Testis (tissue), 3 donors: ENCODE measurements around the gene DPEP1. TPM values are rescaled to one million over a fixed set of nuclear protein-coding genes. Genes with fewer than 3 reads are reported as not detected.

Experiments used
- DNase-seq: peaks from one replicate; pipeline ENCODE4 v3.0.0-alpha.2; 2019
- H3K27ac ChIP-seq, 2 donors: fragments of 200-600 bp; sonication (generic); one replicate each; pipeline ENCODE4 v1.5.1; 2019
- H3K27me3 ChIP-seq: fragments of 200-600 bp; sonication (generic); one replicate; pipeline ENCODE4 v1.5.1; 2019
- H3K36me3 ChIP-seq: fragments of 200-600 bp; sonication (generic); one replicate; pipeline ENCODE4 v1.5.1; 2017; ENCODE audit warnings: low read depth; ENCODE audit errors: missing control alignments
- H3K4me1 ChIP-seq: fragments of 200-600 bp; sonication (generic); one replicate; pipeline ENCODE4 v1.5.1; 2019
- H3K4me3 ChIP-seq, 2 donors: fragments of 200-600 bp; sonication (generic); one replicate each; pipeline ENCODE4 v1.5.1; 2017 to 2019
- H3K9me3 ChIP-seq: fragments of 200-600 bp; sonication (generic); one replicate; pipeline ENCODE4 v1.5.1; 2017
- POLR2A ChIP-seq: fragments of 450-650 bp; IDR thresholded peaks from one replicate; pipeline ENCODE4 v1.6.1; 2017; ENCODE audit warnings: antibody characterized with exemption, mild to moderate bottlenecking, moderate library complexity
- WGBS, 2 donors: methylation state at CpG; one replicate each; pipeline ENCODE4 v1.1.5; 2018; 5-methylcytosine and 5-hydroxymethylcytosine counted together
- intact Hi-C: fragments of 100-400 bp; cut with DNase I; formaldehyde crosslinking; loops from one replicate; pipeline ENCODE4 v1.15.1; 2023; ENCODE audit warnings: low total_unique reads
- polyA plus RNA-seq: library from polyadenylated mRNA; stranded (reverse); fragments of 350-450 nt; fragmentation: Illumina TruSeq; extraction: RNeasy Lipid Tissue Mini Kit (QIAGEN cat#74804); gene quantifications from one replicate; pipeline ENCODE4 v1.2.3, GENCODE V29; 2014; ENCODE audit warnings: low read depth, low replicate concordance; ENCODE audit not compliant: insufficient read depth
- total RNA-seq, 2 donors: library from RNA; depleted of rRNA; stranded (reverse); fragments of >200 nt; gene quantifications; one replicate each; pipeline ENCODE4 v1.2.3, GENCODE V29; 2016
- TF ChIP-seq, protein P1 (sequence below), 3 experiments: fragments of 450-650 bp in 2 of 3; fragments of 200-600 bp in 1 of 3; sonication (generic) in 1 of 3; IDR thresholded peaks; one replicate each; pipeline ENCODE4 v1.5.1; 2016 to 2019; ENCODE audit warnings: antibody characterized with exemption in 3 of 3, mild to moderate bottlenecking in 2 of 3, moderate library complexity in 1 of 3

The DPEP1 gene
- total and polyA plus RNA-seq, 3 donors from 2014 or later = 105 to 256 (median 125) TPM

DNA sequence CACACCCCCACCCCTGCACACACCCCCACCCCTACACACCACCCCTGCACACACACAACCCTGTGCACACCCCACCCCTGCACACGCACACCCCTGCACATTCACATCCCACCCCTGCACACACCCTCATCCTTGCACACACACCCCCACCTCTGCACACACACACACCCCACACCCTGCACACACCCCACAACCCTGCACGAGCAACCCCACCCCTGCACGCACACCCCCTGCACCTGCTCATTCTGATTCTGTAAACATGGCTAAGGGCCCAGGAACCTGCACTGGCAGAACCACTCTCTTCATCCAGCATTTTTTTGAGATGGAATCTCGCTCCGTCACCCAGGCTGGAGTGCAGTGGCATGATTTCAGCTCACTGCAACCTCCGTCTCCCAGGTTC, 25.9 kb downstream of the DPEP1 start:
- no peak for TF ChIP-seq POLR2A
- TF ChIP-seq, protein P1, sequence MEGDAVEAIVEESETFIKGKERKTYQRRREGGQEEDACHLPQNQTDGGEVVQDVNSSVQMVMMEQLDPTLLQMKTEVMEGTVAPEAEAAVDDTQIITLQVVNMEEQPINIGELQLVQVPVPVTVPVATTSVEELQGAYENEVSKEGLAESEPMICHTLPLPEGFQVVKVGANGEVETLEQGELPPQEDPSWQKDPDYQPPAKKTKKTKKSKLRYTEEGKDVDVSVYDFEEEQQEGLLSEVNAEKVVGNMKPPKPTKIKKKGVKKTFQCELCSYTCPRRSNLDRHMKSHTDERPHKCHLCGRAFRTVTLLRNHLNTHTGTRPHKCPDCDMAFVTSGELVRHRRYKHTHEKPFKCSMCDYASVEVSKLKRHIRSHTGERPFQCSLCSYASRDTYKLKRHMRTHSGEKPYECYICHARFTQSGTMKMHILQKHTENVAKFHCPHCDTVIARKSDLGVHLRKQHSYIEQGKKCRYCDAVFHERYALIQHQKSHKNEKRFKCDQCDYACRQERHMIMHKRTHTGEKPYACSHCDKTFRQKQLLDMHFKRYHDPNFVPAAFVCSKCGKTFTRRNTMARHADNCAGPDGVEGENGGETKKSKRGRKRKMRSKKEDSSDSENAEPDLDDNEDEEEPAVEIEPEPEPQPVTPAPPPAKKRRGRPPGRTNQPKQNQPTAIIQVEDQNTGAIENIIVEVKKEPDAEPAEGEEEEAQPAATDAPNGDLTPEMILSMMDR (IDR thresholded peaks at IDR 0.05) = no peak
- no peak for DNase-seq
- Histone ChIP-seq H3K27me3 (no peaks in the 10 kb centered on the region), H3K9me3 (no peaks in the 10 kb centered on the region), H3K4me3 (no peak overlapping the region), H3K36me3 (no peaks in the 10 kb centered on the region), H3K27ac (no peak overlapping the region), H3K4me1 (peaks cover 10% of the 10 kb centered on the region)
- intact Hi-C loops = no loop called here
- 87 to 94% methylated on average over 6 of the region's 6 CpGs for WGBS, 2 donors

DNA sequence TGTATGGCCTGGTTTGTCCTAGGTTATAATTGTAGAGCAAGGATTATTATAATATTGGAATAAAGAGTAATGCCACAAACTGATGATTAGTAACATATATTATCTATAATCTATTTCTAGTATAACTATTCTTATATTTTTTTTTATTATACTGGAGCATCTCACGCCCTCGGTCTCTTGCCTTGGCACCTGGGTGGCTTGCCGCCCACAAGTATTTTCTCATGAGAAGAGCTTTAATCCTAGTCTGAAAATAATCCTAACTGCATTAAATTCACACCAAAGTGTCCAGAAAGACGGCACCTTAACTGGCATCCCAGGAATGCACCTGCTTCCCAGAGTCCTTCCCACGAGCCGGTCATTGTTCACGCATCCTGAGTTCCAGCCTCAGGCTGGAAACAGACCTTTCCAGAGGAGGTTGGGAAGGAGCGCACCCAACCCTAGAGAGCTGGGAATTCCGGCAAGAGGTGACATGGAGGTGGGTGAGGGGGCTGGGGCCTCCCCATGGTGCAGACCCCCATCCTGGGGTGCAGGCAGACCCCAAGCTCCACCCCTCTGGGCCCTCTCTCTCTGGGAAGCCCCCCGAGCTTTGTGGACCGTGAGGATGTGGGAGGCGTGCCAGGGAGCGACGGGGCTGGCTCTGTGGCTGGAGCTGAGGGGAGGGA, 28.1 kb downstream of the DPEP1 start:
- intact Hi-C loops = no loop called here
- DNase-seq = no peak
- Histone ChIP-seq H3K4me1 (peaks cover 10% of the 10 kb centered on the region), H3K27ac (peak overlapping the region in 1 of 2 donors; percentile 41), H3K27me3 (no peaks in the 10 kb centered on the region), H3K36me3 (no peaks in the 10 kb centered on the region), H3K9me3 (no peaks in the 10 kb centered on the region), H3K4me3 (no peak overlapping the region)
- WGBS, 2 donors = 40 to 41% methylated on average over 8 to 14 of the region's 14 CpGs
- TF ChIP-seq, protein P1 (IDR thresholded peaks at IDR 0.05) = no peak

DNA sequence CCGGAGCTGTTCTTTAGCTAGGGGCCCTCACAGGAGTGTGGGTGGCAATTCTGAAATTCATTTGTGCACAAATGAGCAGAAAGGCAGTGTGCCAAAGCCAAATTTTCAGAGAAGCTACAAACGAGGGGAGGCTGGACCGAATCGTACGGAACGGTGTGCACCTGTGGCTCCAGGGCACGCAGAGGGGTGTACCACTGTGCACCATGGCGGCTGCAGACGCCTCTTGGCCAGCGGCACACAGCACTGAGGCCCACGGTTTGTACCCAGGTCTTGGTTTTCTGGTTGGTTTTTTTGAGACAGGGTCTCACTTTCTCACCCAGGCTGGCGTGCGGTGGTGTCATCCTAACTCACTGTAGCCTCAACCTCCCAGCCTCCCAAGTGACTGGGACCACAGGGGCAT, 29.1 kb downstream of the DPEP1 start:
- peaks cover 10% of the 10 kb centered on the region for H3K4me1 ChIP-seq
- intact Hi-C loops = no loop called here
- WGBS, 2 donors = 64 to 83% methylated on average over 11 to 13 of the region's 13 CpGs

DNA sequence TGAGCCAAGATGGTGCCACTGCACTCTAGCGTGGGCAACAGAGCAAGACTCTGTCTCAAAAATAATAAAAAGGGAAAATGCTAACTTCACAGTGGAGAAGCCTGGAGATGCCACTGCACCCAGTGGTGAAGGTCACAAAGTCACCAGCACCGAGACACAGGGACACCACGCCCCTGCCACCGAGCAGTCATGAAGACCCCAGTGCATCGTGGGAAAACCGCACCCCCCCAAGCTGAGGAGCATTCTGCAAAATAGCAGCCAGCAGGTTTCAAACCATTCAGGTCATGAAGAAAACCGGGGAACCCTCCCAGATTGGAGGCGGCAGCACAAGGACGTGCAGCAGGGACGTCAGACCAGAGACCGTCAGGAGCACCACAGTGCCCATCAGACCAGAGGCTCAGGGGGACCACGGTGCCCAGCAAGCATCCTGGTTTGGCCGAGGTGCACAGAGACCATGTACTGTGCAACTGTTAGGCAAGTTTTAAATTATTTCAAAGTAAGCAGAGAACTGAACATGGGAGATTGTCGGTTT, 30.4 kb downstream of the DPEP1 start:
- intact Hi-C loops = no loop called here
- H3K36me3 ChIP-seq = no peaks in the 10 kb centered on the region
- H3K9me3 ChIP-seq = no peaks in the 10 kb centered on the region
- 78 to 84% methylated on average over 14 of the region's 14 CpGs for WGBS, 2 donors
- DNase-seq = no peak
- TF ChIP-seq, protein P1 (IDR thresholded peaks at IDR 0.05) = no peak
- no peak for TF ChIP-seq POLR2A
- H3K27me3 ChIP-seq = no peaks in the 10 kb centered on the region
- peaks cover 10% of the 10 kb centered on the region for H3K4me1 ChIP-seq
- H3K4me3 ChIP-seq = no peak overlapping the region
- no peak overlapping the region for H3K27ac ChIP-seq

More for the DNA sequence above, 29.1 kb downstream of the DPEP1 start:
- no peak for TF ChIP-seq POLR2A
- TF ChIP-seq, protein P1 (IDR thresholded peaks at IDR 0.05) = no peak
- Histone ChIP-seq H3K9me3 (no peaks in the 10 kb centered on the region), H3K36me3 (no peaks in the 10 kb centered on the region), H3K4me3 (no peak overlapping the region), H3K27me3 (no peaks in the 10 kb centered on the region), H3K27ac (no peak overlapping the region)
- no peak for DNase-seq

DNA sequence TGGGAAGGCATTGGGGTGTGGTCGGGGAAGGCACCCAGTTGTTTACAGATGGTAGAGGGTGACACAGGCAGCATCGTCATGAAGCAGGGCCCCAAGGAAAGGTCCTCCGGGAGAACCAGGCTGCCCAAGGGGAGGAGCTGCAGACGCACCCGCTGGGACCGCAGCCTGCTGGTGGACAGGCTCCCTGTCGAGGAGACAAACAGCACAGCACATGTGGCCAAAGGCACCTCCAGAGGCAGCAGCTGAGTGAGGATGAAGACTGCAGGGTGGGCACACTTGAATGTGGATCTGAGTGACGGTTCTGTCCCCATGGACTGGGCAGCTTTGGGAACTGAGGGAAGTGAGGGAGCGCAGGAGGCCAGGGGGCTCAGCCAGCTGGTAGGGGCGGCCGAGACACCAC, 31.7 kb downstream of the DPEP1 start:
- Histone ChIP-seq H3K27ac (no peak overlapping the region), H3K36me3 (no peaks in the 10 kb centered on the region)
- intact Hi-C loops = no loop called here

More for the DNA sequence above, 31.7 kb downstream of the DPEP1 start:
- DNase-seq = no peak
- peaks cover 10% of the 10 kb centered on the region for H3K4me1 ChIP-seq
- H3K4me3 ChIP-seq = no peak overlapping the region
- WGBS, 2 donors = 86 to 89% methylated on average over 9 to 11 of the region's 11 CpGs
- no peak for TF ChIP-seq POLR2A
- TF ChIP-seq, protein P1 (IDR thresholded peaks at IDR 0.05) = no peak
- no peaks in the 10 kb centered on the region for H3K9me3 ChIP-seq
- H3K27me3 ChIP-seq = no peaks in the 10 kb centered on the region
